Placental pericyte (primary cell): ENCODE data around the gene MRPL16. TPM values are rescaled to one million over a fixed set of nuclear protein-coding genes. Genes with fewer than 3 reads are reported as not detected.

ENCODE experiments used
- total RNA-seq: library from RNA; depleted of rRNA; stranded (reverse); fragments of >200 nt; gene quantifications from 2 replicates; pipeline ENCODE4 v1.2.3, GENCODE V29; 2012

Gene MRPL16
- 19.9 and 37.5 TPM in 2 replicates for total RNA-seq

DNA sequence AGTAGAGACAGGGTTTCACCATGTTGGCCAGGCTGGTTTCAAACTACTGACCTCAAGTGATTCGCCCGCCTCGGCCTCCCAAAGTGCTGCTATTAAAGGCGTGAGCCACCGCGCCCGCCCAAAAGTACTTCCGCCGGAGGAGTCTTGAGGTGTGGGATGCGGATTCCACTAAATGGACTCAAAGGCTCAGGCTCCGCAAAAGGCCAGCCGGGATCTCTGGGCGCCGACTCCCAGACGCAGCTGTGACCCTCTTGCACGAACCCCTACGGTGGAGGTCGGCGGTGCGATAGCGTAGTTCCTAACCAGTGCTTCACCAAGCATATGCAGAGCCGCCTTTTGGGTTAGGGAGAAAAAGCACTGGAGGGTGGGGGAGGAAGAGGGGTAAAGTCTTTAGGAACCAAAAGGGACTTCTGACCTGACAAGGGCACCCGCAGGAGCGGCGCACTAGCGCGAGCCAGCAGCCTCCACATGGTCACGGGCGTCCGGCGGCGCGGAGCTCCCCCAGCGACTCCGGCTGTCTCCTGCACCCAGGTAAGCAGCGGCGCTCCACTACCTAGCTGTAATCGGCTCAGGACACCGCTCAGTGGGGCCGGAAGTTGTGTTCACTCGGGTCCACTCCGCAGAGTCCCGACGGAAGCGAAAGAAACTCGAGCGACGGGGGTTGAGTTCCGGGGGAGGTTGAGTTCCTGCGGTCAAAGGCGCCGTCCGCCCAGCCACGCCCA, at the start of gene MRPL16:
TSS of gene MRPL16 (minus strand) at position 590 of the 722 bp plus-strand sequence. CDS start at position 470, 120 bp downstream.

DNA sequence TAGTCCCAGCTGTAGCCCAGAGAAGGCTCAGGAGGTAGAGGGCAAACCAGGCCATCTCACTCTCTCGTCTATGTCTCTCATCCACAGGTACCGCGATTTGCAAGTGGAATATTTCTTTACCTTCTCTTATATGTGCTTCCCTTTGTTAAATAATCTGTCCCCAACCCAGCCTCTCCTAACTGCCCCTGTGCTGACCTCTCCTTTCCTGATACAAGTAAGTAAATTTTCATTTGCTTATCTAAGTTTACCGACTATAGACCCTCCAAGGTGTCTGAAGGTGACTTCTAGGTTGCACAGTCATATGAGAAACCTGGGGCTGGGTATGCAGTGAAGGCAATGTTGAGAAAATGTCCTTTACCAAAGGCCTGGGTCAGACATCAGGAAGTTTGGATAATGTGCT, 34.8 kb upstream of the MRPL16 start, which contains the start of gene CBLIF:
TSS of gene CBLIF (minus strand) at position 101 of the 400 bp plus-strand sequence. CDS start at position 55, 46 bp downstream.

Other genes with a start within 250 kb of the MRPL16 start
- 28.2 and 77.7 TPM in 2 replicates for gene OSBP, start 195.0 kb downstream of the MRPL16 start, total RNA-seq
- 19.2 and 33.9 TPM in 2 replicates for gene PATL1, start 141.7 kb downstream of the MRPL16 start, total RNA-seq
- not detected in 2 replicates for gene OR10V1, start 96.9 kb downstream of the MRPL16 start, total RNA-seq
- 32.5 and 115 TPM in 2 replicates for gene STX3, start 55.4 kb downstream of the MRPL16 start, total RNA-seq
- gene CBLIF, start 34.7 kb upstream of the MRPL16 start, total RNA-seq: not detected in 2 replicates
- gene TCN1, start 55.7 kb upstream of the MRPL16 start, total RNA-seq: not detected in 2 replicates
- gene OOSP3, start 68.0 kb upstream of the MRPL16 start, total RNA-seq: not detected in 2 replicates
- not detected in 2 replicates for gene OOSP1, start 127.7 kb upstream of the MRPL16 start, total RNA-seq
- gene OOSP4A, start 153.3 kb upstream of the MRPL16 start, total RNA-seq: not detected in 2 replicates
- not detected in 2 replicates for gene OOSP4B, start 206.4 kb upstream of the MRPL16 start, total RNA-seq
- not detected in 2 replicates for gene OOSP2, start 229.6 kb upstream of the MRPL16 start, total RNA-seq
- not detected in 2 replicates for gene MS4A3, start 245.9 kb upstream of the MRPL16 start, total RNA-seq